GM23248 (cell line): Measurements from ENCODE around the gene ZSCAN10. TPM values are rescaled to one million over a fixed set of nuclear protein-coding genes. Genes with fewer than 3 reads are reported as not detected.

Experiments
- DNase-seq: peaks from one replicate; pipeline ENCODE4 v3.0.0-alpha.2; 2015
- H2AFZ ChIP-seq: fragments of 200-600 bp; sonication (generic); 2 replicates; pipeline ENCODE4 v1.6.1; 2016; ENCODE audit warnings: antibody characterized with exemption
- H3F3A ChIP-seq: fragments of 200-600 bp; sonication (generic); 2 replicates; pipeline ENCODE4 v1.6.1; 2016; ENCODE audit warnings: mild to moderate bottlenecking, antibody characterized with exemption, mixed run types; ENCODE audit not compliant: insufficient read depth
- H3K27ac ChIP-seq: fragments of 200-600 bp; sonication (generic); 2 replicates; pipeline ENCODE4 v1.5.1; 2016; ENCODE audit warnings: mild to moderate bottlenecking
- H3K27me3 ChIP-seq: fragments of 200-600 bp; sonication (generic); replicated peaks from 2 replicates; pipeline ENCODE4 v1.6.1; 2016; ENCODE audit warnings: mild to moderate bottlenecking; ENCODE audit not compliant: insufficient read depth
- H3K36me3 ChIP-seq: fragments of 200-600 bp; sonication (generic); 2 replicates; pipeline ENCODE4 v1.6.1; 2016; ENCODE audit warnings: low read depth, mild to moderate bottlenecking
- H3K4me1 ChIP-seq: fragments of 200-600 bp; sonication (generic); 2 replicates; pipeline ENCODE4 v1.6.1; 2016; ENCODE audit warnings: mild to moderate bottlenecking; ENCODE audit not compliant: insufficient read depth
- H3K4me2 ChIP-seq: fragments of 200-600 bp; sonication (generic); one replicate; pipeline ENCODE4 v1.6.1; 2016; ENCODE audit warnings: mild to moderate bottlenecking; ENCODE audit not compliant: unreplicated experiment
- H3K4me3 ChIP-seq: fragments of 200-600 bp; sonication (generic); 2 replicates; pipeline ENCODE4 v1.5.1; 2016; ENCODE audit warnings: mild to moderate bottlenecking
- H3K79me2 ChIP-seq: fragments of 200-600 bp; sonication (generic); 2 replicates; pipeline ENCODE4 v1.6.1; 2016; ENCODE audit warnings: mild to moderate bottlenecking; ENCODE audit not compliant: insufficient read depth
- H3K9ac ChIP-seq: fragments of 200-600 bp; sonication (generic); 2 replicates; pipeline ENCODE4 v1.6.1; 2016; ENCODE audit warnings: mild to moderate bottlenecking
- H3K9me2 ChIP-seq: fragments of 200-600 bp; sonication (generic); 2 replicates; pipeline ENCODE4 v1.6.1; 2016; ENCODE audit warnings: mixed run types, mild to moderate bottlenecking, moderate library complexity; ENCODE audit not compliant: insufficient read depth
- H3K9me3 ChIP-seq: fragments of 200-600 bp; sonication (generic); one replicate; pipeline ENCODE4 v1.6.1; 2017; ENCODE audit warnings: low read depth
- H4K20me1 ChIP-seq: fragments of 200-600 bp; sonication (generic); 2 replicates; pipeline ENCODE4 v1.6.0; 2016; ENCODE audit not compliant: insufficient read depth
- EZH2 ChIP-seq: fragments of 200-600 bp; sonication (generic); IDR thresholded peaks from 2 replicates; pipeline ENCODE4 v1.6.1; 2018; ENCODE audit warnings: antibody characterized with exemption, mild to moderate bottlenecking; ENCODE audit not compliant: insufficient read depth, poor library complexity, severe bottlenecking
- EZH2phosphoT487 ChIP-seq: fragments of 200-600 bp; sonication (generic); IDR thresholded peaks from 2 replicates; pipeline ENCODE4 v1.6.1; 2018; ENCODE audit warnings: antibody characterized with exemption, moderate library complexity, mild to moderate bottlenecking, low read depth; ENCODE audit not compliant: insufficient read depth
- WGBS, 2 experiments: methylation state at CpG; one replicate each; pipeline ENCODE4 v1.1.6; 2015 to 2017; ENCODE audit warnings: low lambda C conversion rate in 2 of 2, low coverage in 1 of 2; ENCODE audit errors: missing lambda C conversion rate in 2 of 2; 5-methylcytosine and 5-hydroxymethylcytosine counted together
- in situ Hi-C: fragments of 300-500 bp; cut with MboI; formaldehyde crosslinking; loops from 2 replicates; pipeline ENCODE4 v1.15.0; 2020
- polyA plus RNA-seq: library from polyadenylated mRNA; unstranded; fragments of >200 nt; fragmentation: Nextera tagmentation; extraction: Ambion mirVana; gene quantifications from 2 replicates; pipeline ENCODE4 v1.2.1, GENCODE V29; 2016
- total RNA-seq: library from RNA; depleted of rRNA; stranded (reverse); fragments of >200 nt; shearing (Covaris generic); gene quantifications from 2 replicates; pipeline ENCODE4 v1.2.3, GENCODE V29; 2014

Gene ZSCAN10
- total and polyA plus RNA-seq, 2 experiments from 2014 or later = 0.08 TPM; not detected in 1

GRCh38 chr16:3051494-3051893 is 47.6 kb downstream of the ZSCAN10 start:
- Histone ChIP-seq H3K27ac (no peak overlapping the region), H3K4me1 (no peaks in the 10 kb centered on the region), H3K4me2 (no peak overlapping the region), H2AFZ (no peak overlapping the region), H3K79me2 (no peaks in the 10 kb centered on the region), H3K4me3 (no peak overlapping the region), H4K20me1 (no peaks in the 10 kb centered on the region), H3K27me3 (peaks cover 22% of the 10 kb centered on the region), H3F3A (no peaks in the 10 kb centered on the region), H3K9ac (no peak overlapping the region), H3K9me2 (no peaks in the 10 kb centered on the region), H3K36me3 (no peaks in the 10 kb centered on the region), H3K9me3 (no peaks in the 10 kb centered on the region)
- TF ChIP-seq EZH2 = no peak
- no peak for TF ChIP-seq EZH2phosphoT487
- no peak for DNase-seq
- WGBS, 2 experiments = 65 to 73% methylated on average over 9 of the region's 9 CpGs
- in situ Hi-C loops = no loop called here

- Histone ChIP-seq H3K9me2 (no peaks in the 10 kb centered on the region), H3K9me3 (no peaks in the 10 kb centered on the region), H3F3A (no peaks in the 10 kb centered on the region), H2AFZ (no peak overlapping the region), H3K27ac (no peak overlapping the region), H3K36me3 (no peaks in the 10 kb centered on the region), H3K27me3 (peaks cover 25% of the 10 kb centered on the region), H3K79me2 (no peaks in the 10 kb centered on the region), H3K4me1 (no peaks in the 10 kb centered on the region), H4K20me1 (no peaks in the 10 kb centered on the region), H3K9ac (no peak overlapping the region), H3K4me2 (no peak overlapping the region), H3K4me3 (no peak overlapping the region)
- TF ChIP-seq EZH2 (no peak), EZH2phosphoT487 (no peak)
- WGBS, 2 experiments = 53 to 56% methylated on average over 4 of the region's 4 CpGs
- DNase-seq = no peak
- in situ Hi-C loops = no loop called here
Measured at GRCh38 chr16:3051009-3051408, 48.1 kb downstream of the ZSCAN10 start.

- Histone ChIP-seq H3K9ac (no peak overlapping the region), H3K27ac (no peak overlapping the region), H3K4me1 (no peaks in the 10 kb centered on the region), H4K20me1 (no peaks in the 10 kb centered on the region), H2AFZ (no peak overlapping the region), H3K4me3 (no peak overlapping the region), H3K4me2 (no peak overlapping the region), H3K9me2 (no peaks in the 10 kb centered on the region), H3K27me3 (peaks cover 29% of the 10 kb centered on the region), H3K9me3 (no peaks in the 10 kb centered on the region), H3K79me2 (no peaks in the 10 kb centered on the region), H3F3A (no peaks in the 10 kb centered on the region), H3K36me3 (no peaks in the 10 kb centered on the region)
- in situ Hi-C loops = no loop called here
- no peak for TF ChIP-seq EZH2phosphoT487
- WGBS, 2 experiments = 73 to 75% methylated on average over 5 of the region's 5 CpGs
- DNase-seq = no peak
Measured at GRCh38 chr16:3050487-3050886, 48.6 kb downstream of the ZSCAN10 start.

DNA sequence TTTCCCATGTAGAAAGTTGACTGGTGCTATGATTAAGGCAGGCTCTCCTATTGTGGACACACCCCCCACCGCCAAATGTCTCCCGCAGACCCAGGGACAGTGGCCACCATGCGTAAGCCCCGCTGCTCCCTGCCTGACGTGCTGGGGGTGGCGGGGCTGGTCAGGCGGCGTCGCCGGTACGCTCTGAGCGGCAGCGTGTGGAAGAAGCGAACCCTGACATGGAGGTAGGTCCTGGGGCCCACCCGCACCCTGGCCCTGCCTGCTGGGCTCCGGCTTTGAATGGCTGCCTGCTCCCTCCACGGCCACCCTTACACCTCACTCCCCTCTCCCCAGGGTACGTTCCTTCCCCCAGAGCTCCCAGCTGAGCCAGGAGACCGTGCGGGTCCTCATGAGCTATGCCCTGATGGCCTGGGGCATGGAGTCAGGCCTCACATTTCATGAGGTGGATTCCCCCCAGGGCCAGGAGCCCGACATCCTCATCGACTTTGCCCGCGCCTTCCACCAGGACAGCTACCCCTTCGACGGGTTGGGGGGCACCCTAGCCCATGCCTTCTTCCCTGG is 49.1 kb downstream of the ZSCAN10 start:
- Histone ChIP-seq H3F3A (no peaks in the 10 kb centered on the region), H3K4me1 (no peaks in the 10 kb centered on the region), H3K9ac (no peak overlapping the region), H3K27me3 (peaks cover 32% of the 10 kb centered on the region), H3K9me3 (no peaks in the 10 kb centered on the region), H3K36me3 (no peaks in the 10 kb centered on the region), H4K20me1 (no peaks in the 10 kb centered on the region), H3K4me3 (no peak overlapping the region), H2AFZ (no peak overlapping the region), H3K79me2 (no peaks in the 10 kb centered on the region), H3K4me2 (no peak overlapping the region), H3K9me2 (no peaks in the 10 kb centered on the region), H3K27ac (no peak overlapping the region)
- in situ Hi-C loops = no loop called here
- DNase-seq = no peak
- 79 to 80% methylated on average over 16 to 26 of the region's 26 CpGs for WGBS, 2 experiments
- TF ChIP-seq EZH2 = no peak
- no peak for TF ChIP-seq EZH2phosphoT487

GRCh38 chr16:3047387-3047720 is 51.7 kb downstream of the ZSCAN10 start:
- Histone ChIP-seq H3K4me2 (no peak overlapping the region), H3K27me3 (peaks cover 37% of the 10 kb centered on the region), H3K9ac (no peak overlapping the region), H3K36me3 (no peaks in the 10 kb centered on the region), H2AFZ (no peak overlapping the region), H3K27ac (no peak overlapping the region), H3K9me2 (no peaks in the 10 kb centered on the region), H3K79me2 (no peaks in the 10 kb centered on the region), H4K20me1 (no peaks in the 10 kb centered on the region), H3K9me3 (no peaks in the 10 kb centered on the region), H3K4me1 (no peaks in the 10 kb centered on the region), H3K4me3 (no peak overlapping the region), H3F3A (no peaks in the 10 kb centered on the region)
- 20 to 63% methylated on average over 3 to 9 of the region's 13 CpGs for WGBS, 2 experiments
- no peak for DNase-seq
- in situ Hi-C loops = no loop called here
- TF ChIP-seq EZH2 = no peak
- TF ChIP-seq EZH2phosphoT487 = no peak
